Measurements from ENCODE around the gene MMP2.

- TF ChIP-seq TCF7L2 (IDR thresholded peaks at IDR 0.05; ENCODE audit: borderline replicate concordance, extremely low read depth, insufficient read depth, insufficient read length) (no peak), CTCF (IDR thresholded peaks at IDR 0.05 in 2 of 3, conservative IDR thresholded peaks at IDR 0.05 in 1 of 3; ENCODE audit: borderline replicate concordance in 1 of 3, insufficient read depth in 1 of 3, low read depth in 2 of 3, low read length in 2 of 3) (no peak), CBX3 (IDR thresholded peaks at IDR 0.05; ENCODE audit: low read depth) (no peak), EGR1 (IDR thresholded peaks at IDR 0.05; ENCODE audit: low read depth) (no peak), ZNF274 (IDR thresholded peaks at IDR 0.05; ENCODE audit: low read depth, low read length) (no peak), SIN3A (IDR thresholded peaks at IDR 0.05; ENCODE audit: low read depth) (no peak), POLR2AphosphoS5 (IDR thresholded peaks at IDR 0.05; ENCODE audit: low read depth, low read length) (no peak), EZH2 (IDR thresholded peaks at IDR 0.05) (no peak), POLR2A (IDR thresholded peaks at IDR 0.05; ENCODE audit: borderline replicate concordance, extremely low read depth, insufficient read depth, insufficient read length) (no peak), CEBPB (IDR thresholded peaks at IDR 0.05; ENCODE audit: low read depth) (no peak)
These were observed 21.6 kb downstream of the MMP2 start for GRCh38 chr16:55500530-55501011.
